Stimulated activated naive B cell treated with anti-CD40 and anti-IgM and Interleukin-4, amounts not matched to agents 10 μg/mL and 1 μg/mL and 100 μg/mL, for 72 hours (primary cell): ENCODE data around the gene GPR176.

Experiments
- ATAC-seq, 2 donors: fragments of 150-1000 bp; cut with Tn5 transposase; replicated peaks; 2 replicates each; pipeline ENCODE4 v1.10.0; 2021; ENCODE audit warnings: moderate library complexity in 1 of 2
- DNase-seq: peaks from one replicate; pipeline ENCODE4 v3.0.0; 2021
- H3K27ac Mint-ChIP-seq: one replicate; pipeline ENCODE4 v1.8.0; 2022; ENCODE audit warnings: mild to moderate bottlenecking, mixed read lengths
- H3K27me3 Mint-ChIP-seq, 2 donors: one replicate each; pipeline ENCODE4 v1.8.0; 2022; ENCODE audit warnings: mixed read lengths in 2 of 2
- H3K36me3 Mint-ChIP-seq, 2 donors: one replicate each; pipeline ENCODE4 v1.8.0; 2022; ENCODE audit warnings: mixed read lengths in 2 of 2, mild to moderate bottlenecking in 1 of 2
- H3K4me1 Mint-ChIP-seq, 2 donors: one replicate each; pipeline ENCODE4 v1.8.0; 2022; ENCODE audit warnings: mixed read lengths in 2 of 2, mild to moderate bottlenecking in 1 of 2
- H3K4me3 Mint-ChIP-seq, 2 donors: one replicate each; pipeline ENCODE4 v1.8.0; 2022; ENCODE audit warnings: mild to moderate bottlenecking in 2 of 2, mixed read lengths in 2 of 2, moderate library complexity in 1 of 2
- H3K9me3 Mint-ChIP-seq, 2 donors: one replicate each; pipeline ENCODE4 v1.8.0; 2022; ENCODE audit warnings: mixed read lengths in 2 of 2, mild to moderate bottlenecking in 1 of 2

The GPR176 gene

DNA sequence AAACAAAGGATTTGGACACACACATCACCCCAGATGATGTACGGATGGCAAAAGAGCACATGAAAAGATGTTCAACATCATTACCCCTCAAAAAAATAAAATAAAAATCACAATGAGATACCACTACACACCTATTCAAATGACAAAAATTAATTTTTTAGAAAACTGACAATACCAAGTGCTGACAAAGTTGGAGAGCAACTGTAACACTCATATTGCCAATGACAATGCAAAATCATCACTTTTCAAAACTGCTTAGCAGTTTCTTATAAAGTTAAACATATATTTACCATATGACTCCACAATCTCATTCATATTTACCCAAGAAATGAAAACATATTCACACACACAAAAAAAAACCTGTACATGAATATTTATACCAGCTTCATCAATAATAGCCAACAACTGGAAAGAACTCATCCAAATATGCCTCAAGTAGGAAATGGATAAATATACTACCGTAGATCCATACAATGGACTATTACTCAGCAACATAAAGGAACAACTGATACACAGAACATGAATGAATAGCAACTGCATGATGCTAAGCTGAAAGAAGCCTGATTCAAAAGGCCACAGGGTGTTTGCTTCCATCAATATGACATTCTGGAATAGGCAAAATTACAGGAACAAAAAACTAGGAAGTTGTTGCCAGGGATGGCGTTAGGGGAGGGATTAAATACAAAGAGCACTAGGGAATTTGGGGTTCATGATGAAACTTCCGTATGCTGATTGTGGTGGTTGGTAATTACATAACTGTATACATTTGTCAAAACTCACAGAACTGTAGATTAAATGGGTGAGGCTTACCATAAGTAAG is 138.7 kb downstream of the GPR176 start:
- Mint-ChIP-seq H3K4me1 (peaks cover 21 to 33% of the 10 kb centered on the region in 2 donors), H3K4me3 (no peak overlapping the region), H3K27me3 (peaks cover 11 to 13% of the 10 kb centered on the region in 2 donors), H3K27ac (no peak overlapping the region), H3K9me3 (no peaks in the 10 kb centered on the region), H3K36me3 (no peaks in the 10 kb centered on the region)
- ATAC-seq (no peak), DNase-seq (no peak)

- Mint-ChIP-seq H3K9me3 (peaks cover 0 to 5% of the 10 kb centered on the region in 2 donors), H3K4me3 (no peak overlapping the region), H3K4me1 (peaks cover 6 to 21% of the 10 kb centered on the region in 2 donors), H3K27ac (no peak overlapping the region), H3K27me3 (peaks cover 17 to 20% of the 10 kb centered on the region in 2 donors), H3K36me3 (peaks cover 0 to 5% of the 10 kb centered on the region in 2 donors)
- DNase-seq (no peak), ATAC-seq (no peak)
Observed at GRCh38 chr15:39778021-39778420, 142.0 kb downstream of the GPR176 start.

- no peak overlapping the region for H3K4me3 Mint-ChIP-seq
- H3K36me3 Mint-ChIP-seq: peaks cover 0 to 5% of the 10 kb centered on the region in 2 donors
- peaks cover 6 to 21% of the 10 kb centered on the region in 2 donors for H3K4me1 Mint-ChIP-seq
- H3K9me3 Mint-ChIP-seq: peaks cover 0 to 5% of the 10 kb centered on the region in 2 donors
- H3K27me3 Mint-ChIP-seq: peaks cover 17 to 20% of the 10 kb centered on the region in 2 donors
- ATAC-seq (no peak), DNase-seq (no peak)
- H3K27ac Mint-ChIP-seq: no peak overlapping the region
Observed at GRCh38 chr15:39777496-39777895, 142.6 kb downstream of the GPR176 start.

- H3K36me3 Mint-ChIP-seq: peaks cover 0 to 5% of the 10 kb centered on the region in 2 donors
- peaks cover 4 to 11% of the 10 kb centered on the region in 2 donors for H3K4me1 Mint-ChIP-seq
- no peak overlapping the region for H3K4me3 Mint-ChIP-seq
- no peak overlapping the region for H3K27ac Mint-ChIP-seq
- DNase-seq: no peak
- H3K27me3 Mint-ChIP-seq: peaks cover 17 to 20% of the 10 kb centered on the region in 2 donors
- ATAC-seq: no peak
- peaks cover 0 to 5% of the 10 kb centered on the region in 2 donors for H3K9me3 Mint-ChIP-seq
Observed at GRCh38 chr15:39776068-39776467, 144.0 kb downstream of the GPR176 start.

DNA sequence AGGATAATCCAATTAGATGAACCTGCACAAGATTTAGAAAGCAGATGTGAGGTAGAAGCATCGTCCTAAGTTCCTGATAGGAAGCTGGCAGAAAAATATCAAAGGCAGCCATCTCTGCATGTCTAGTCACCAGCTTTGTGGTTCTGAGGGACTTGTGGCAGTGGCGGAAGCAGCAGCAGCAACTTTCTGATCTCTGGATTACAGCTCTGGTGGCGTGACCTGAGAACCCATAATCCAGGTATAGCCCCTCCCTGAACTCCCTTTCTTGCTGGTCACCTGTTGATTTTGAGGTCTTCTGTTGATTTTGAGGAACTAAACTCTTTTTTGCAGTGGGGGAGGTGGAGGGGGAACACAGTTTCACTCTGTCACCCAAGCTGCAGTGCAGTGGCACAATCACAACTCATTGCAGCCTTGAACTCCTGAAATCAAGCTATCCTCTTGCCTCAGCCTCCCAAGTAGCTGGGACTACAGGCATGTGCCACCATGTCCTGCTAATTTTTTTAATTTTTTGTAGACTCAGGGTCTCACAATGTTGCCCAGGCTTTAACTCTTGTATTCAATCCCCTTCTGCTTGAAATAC is 145.3 kb downstream of the GPR176 start:
- Mint-ChIP-seq H3K27me3 (peaks cover 17 to 20% of the 10 kb centered on the region in 2 donors), H3K9me3 (peaks cover 0 to 5% of the 10 kb centered on the region in 2 donors), H3K27ac (no peak overlapping the region), H3K4me3 (no peak overlapping the region), H3K36me3 (peaks cover 0 to 5% of the 10 kb centered on the region in 2 donors), H3K4me1 (peaks cover 4 to 11% of the 10 kb centered on the region in 2 donors)
- DNase-seq (no peak), ATAC-seq (peak; percentile 72 to 76)

DNA sequence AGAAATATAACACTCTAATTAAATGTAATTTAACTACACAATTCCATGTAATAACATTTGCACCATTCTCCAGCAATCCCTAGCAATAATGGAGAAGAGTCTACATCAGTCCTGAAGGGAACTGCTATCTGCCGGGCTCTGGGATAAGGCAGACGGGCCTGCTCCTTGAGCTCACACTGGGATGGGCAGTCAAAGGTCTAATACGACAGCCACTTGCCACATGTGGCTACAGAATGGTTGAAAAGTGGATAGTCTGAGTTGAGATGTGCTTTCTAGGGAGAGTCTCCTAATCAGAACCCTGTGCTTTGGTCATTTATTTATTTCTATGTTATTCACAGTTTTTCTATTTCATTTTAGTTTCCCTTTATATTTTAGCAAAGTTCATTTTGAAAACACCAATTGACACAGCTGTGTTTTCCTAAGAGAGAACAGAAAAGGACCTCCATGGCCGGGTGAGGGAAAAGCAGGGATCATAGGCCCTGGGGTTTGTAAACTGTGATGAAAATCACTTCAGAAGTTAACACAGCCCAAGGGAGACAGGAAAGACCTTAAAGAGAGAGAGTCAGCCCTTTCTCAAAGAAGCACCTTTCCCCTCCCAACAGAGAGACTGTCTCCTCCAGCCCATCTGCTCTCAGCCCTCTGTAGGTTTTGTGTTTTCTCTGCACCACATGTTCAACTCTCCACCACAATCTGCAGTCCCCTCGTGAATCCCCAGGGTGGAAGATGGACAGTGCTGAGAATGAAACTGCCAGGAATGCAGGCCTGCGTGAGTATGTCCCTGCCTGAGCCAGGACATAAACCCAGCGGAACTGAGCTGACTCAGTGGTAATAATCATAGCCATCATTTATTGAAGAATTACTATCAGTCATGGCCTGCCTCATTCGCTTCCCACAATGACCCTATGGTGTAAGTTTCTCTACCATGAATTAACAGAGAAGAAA is 149.0 kb downstream of the GPR176 start:
- Mint-ChIP-seq H3K4me3 (no peak overlapping the region), H3K4me1 (peaks cover 2 to 11% of the 10 kb centered on the region in 2 donors), H3K9me3 (peaks cover 0 to 5% of the 10 kb centered on the region in 2 donors), H3K27ac (no peak overlapping the region), H3K27me3 (peaks cover 6% of the 10 kb centered on the region in 2 donors), H3K36me3 (peaks cover 0 to 5% of the 10 kb centered on the region in 2 donors)
- DNase-seq (no peak), ATAC-seq (no peak)

DNA sequence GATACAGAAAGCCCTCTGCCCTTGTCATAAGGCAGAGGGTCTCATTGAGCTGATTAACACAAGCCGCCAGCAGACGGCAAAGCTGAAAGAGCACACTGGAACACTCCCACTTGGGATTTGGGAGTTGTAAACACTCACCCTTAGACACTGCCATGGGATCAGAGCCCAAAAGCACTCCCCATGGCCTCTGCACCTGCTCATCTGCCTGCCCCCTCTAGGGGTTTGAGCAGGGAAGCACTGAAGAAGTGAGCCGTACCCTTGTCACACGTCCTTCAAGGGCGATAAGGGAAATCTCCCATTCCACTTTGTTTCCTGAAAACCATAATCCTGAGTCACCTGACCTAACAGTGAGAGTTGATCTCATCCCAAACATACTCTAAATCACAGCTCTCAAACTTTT is 152.1 kb downstream of the GPR176 start:
- no peaks in the 10 kb centered on the region for H3K36me3 Mint-ChIP-seq
- no peaks in the 10 kb centered on the region for H3K27me3 Mint-ChIP-seq
- DNase-seq: no peak
- no peak overlapping the region for H3K27ac Mint-ChIP-seq
- peaks cover 0 to 2% of the 10 kb centered on the region in 2 donors for H3K4me1 Mint-ChIP-seq
- ATAC-seq: no peak
- no peak overlapping the region for H3K4me3 Mint-ChIP-seq
- H3K9me3 Mint-ChIP-seq: no peaks in the 10 kb centered on the region

DNA sequence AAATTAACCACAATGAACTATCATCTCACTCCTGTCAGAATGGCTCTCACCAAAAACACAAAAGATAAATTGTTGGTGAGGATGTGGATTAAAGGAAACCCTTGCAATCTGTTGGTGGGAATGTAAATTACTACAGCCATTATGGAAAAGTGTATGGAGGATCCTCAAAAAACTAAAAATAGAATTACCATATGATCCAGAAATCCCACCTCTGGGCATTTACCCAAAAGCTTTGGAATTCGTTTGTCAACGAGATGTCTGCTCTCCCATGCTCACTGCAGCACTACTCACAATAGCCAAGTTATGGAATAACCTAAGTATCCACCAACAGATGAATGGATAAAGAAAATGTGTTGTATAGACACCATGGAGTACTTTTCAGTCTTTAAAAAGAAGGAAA is 159.1 kb downstream of the GPR176 start:
- H3K27ac Mint-ChIP-seq: no peak overlapping the region
- H3K27me3 Mint-ChIP-seq: no peaks in the 10 kb centered on the region
- H3K4me1 Mint-ChIP-seq: no peaks in the 10 kb centered on the region
- H3K4me3 Mint-ChIP-seq: no peak overlapping the region
- no peaks in the 10 kb centered on the region for H3K9me3 Mint-ChIP-seq
- ATAC-seq: no peak
- no peak for DNase-seq
- peaks cover 0 to 4% of the 10 kb centered on the region in 2 donors for H3K36me3 Mint-ChIP-seq

GRCh38 chr15:39756806-39757522 is 163.1 kb downstream of the GPR176 start:
- DNase-seq (no peak), ATAC-seq (no peak)
- H3K4me3 Mint-ChIP-seq: no peak overlapping the region
- H3K27me3 Mint-ChIP-seq: peaks cover 6 to 10% of the 10 kb centered on the region in 2 donors
- H3K36me3 Mint-ChIP-seq: peaks cover 0 to under 1% of the 10 kb centered on the region in 2 donors
- no peaks in the 10 kb centered on the region for H3K9me3 Mint-ChIP-seq
- no peaks in the 10 kb centered on the region for H3K4me1 Mint-ChIP-seq
- no peak overlapping the region for H3K27ac Mint-ChIP-seq

- ATAC-seq: no peak
- Mint-ChIP-seq H3K27me3 (peaks cover 6 to 26% of the 10 kb centered on the region in 2 donors), H3K4me3 (no peak overlapping the region)
Observed at GRCh38 chr15:39752991-39753390, 167.1 kb downstream of the GPR176 start.

DNA sequence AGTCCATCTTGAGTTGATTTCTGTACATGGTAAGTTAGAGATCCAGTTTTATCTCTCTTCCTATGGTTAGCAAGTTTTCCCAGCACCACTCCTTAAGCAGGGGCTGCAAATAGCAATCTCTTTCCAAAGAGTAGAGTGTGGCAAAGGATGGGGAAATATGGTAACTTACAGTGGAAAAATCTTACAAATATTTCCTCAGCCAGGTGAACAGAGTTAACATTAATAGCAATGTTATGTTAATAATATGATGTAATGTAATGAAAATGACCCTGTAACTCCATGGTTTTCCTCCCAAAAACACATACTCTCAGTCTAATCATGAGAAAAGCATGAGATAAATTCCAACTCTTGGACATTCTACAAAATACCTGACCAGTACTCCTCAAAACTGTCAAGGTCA is 167.8 kb downstream of the GPR176 start:
- peaks cover 9 to 26% of the 10 kb centered on the region in 2 donors for H3K27me3 Mint-ChIP-seq
- H3K4me3 Mint-ChIP-seq: no peak overlapping the region
- peaks cover 0 to 3% of the 10 kb centered on the region in 2 donors for H3K9me3 Mint-ChIP-seq
- peaks cover 0 to 2% of the 10 kb centered on the region in 2 donors for H3K4me1 Mint-ChIP-seq
- no peak for DNase-seq
- no peaks in the 10 kb centered on the region for H3K36me3 Mint-ChIP-seq
- ATAC-seq: no peak
- no peak overlapping the region for H3K27ac Mint-ChIP-seq

More at GRCh38 chr15:39752991-39753390, 167.1 kb downstream of the GPR176 start:
- no peak overlapping the region for H3K27ac Mint-ChIP-seq
- peaks cover 0 to 3% of the 10 kb centered on the region in 2 donors for H3K9me3 Mint-ChIP-seq
- peaks cover 0 to 2% of the 10 kb centered on the region in 2 donors for H3K4me1 Mint-ChIP-seq
- no peak for DNase-seq
- no peaks in the 10 kb centered on the region for H3K36me3 Mint-ChIP-seq
